PFSK-1 (cell line): Measurements from ENCODE around the gene SAP25.

Experiments
- FOXP2 ChIP-seq: optimal IDR thresholded peaks from 2 replicates; pipeline ENCODE3; 2011; ENCODE audit warnings: borderline replicate concordance, control low read depth, inconsistent platforms; ENCODE audit not compliant: insufficient read depth; ENCODE audit errors: extremely low read length, extremely low read depth
- POLR2AphosphoS5 ChIP-seq: IDR thresholded peaks from 2 replicates; pipeline ENCODE4 v1.6.1; 2012; ENCODE audit warnings: low read depth, mild to moderate bottlenecking, control low read depth, low read length, moderate library complexity
- SIN3A ChIP-seq: IDR thresholded peaks from 2 replicates; pipeline ENCODE4 v1.6.1; 2012; ENCODE audit warnings: mild to moderate bottlenecking, low read length, moderate library complexity, borderline replicate concordance; ENCODE audit not compliant: insufficient read depth
- TAF1 ChIP-seq: IDR thresholded peaks from 2 replicates; pipeline ENCODE4 v1.6.1; 2012; ENCODE audit warnings: low read length, control low read depth, borderline replicate concordance; ENCODE audit not compliant: insufficient read depth
- TF ChIP-seq, protein P1 (sequence below), 2 experiments: IDR thresholded peaks; 2 replicates each; pipeline versions ENCODE4 v1.6.1 to v1.8.0; 2011 to 2012; ENCODE audit warnings: low read depth in 2 of 2, low read length in 2 of 2, control low read depth in 1 of 2, inconsistent platforms in 1 of 2, mild to moderate bottlenecking in 1 of 2, moderate library complexity in 1 of 2; ENCODE audit not compliant: insufficient read depth in 1 of 2

The SAP25 gene

DNA sequence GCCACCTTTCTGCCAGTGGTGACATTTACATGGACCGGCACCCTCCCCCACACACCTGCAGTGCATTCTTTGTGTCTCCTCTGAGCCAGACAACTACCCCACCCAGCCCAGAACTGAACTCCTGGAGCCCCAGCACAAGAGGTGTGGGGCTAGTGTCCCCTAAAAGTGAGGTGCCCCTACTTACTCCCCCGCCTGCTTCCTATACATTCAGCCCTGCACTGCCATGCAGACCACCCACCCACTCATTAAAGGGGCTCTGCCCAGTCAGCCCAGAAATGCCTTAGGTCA, 1.9 kb downstream of the SAP25 start:
- TF ChIP-seq FOXP2 (no peak), TAF1 (no peak), SIN3A (no peak), POLR2AphosphoS5 (no peak)
- TF ChIP-seq, protein P1, sequence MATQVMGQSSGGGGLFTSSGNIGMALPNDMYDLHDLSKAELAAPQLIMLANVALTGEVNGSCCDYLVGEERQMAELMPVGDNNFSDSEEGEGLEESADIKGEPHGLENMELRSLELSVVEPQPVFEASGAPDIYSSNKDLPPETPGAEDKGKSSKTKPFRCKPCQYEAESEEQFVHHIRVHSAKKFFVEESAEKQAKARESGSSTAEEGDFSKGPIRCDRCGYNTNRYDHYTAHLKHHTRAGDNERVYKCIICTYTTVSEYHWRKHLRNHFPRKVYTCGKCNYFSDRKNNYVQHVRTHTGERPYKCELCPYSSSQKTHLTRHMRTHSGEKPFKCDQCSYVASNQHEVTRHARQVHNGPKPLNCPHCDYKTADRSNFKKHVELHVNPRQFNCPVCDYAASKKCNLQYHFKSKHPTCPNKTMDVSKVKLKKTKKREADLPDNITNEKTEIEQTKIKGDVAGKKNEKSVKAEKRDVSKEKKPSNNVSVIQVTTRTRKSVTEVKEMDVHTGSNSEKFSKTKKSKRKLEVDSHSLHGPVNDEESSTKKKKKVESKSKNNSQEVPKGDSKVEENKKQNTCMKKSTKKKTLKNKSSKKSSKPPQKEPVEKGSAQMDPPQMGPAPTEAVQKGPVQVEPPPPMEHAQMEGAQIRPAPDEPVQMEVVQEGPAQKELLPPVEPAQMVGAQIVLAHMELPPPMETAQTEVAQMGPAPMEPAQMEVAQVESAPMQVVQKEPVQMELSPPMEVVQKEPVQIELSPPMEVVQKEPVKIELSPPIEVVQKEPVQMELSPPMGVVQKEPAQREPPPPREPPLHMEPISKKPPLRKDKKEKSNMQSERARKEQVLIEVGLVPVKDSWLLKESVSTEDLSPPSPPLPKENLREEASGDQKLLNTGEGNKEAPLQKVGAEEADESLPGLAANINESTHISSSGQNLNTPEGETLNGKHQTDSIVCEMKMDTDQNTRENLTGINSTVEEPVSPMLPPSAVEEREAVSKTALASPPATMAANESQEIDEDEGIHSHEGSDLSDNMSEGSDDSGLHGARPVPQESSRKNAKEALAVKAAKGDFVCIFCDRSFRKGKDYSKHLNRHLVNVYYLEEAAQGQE (IDR thresholded peaks at IDR 0.05; ENCODE audit: insufficient read depth in 1 of 2, low read depth in 2 of 2, low read length in 2 of 2): no peak

DNA sequence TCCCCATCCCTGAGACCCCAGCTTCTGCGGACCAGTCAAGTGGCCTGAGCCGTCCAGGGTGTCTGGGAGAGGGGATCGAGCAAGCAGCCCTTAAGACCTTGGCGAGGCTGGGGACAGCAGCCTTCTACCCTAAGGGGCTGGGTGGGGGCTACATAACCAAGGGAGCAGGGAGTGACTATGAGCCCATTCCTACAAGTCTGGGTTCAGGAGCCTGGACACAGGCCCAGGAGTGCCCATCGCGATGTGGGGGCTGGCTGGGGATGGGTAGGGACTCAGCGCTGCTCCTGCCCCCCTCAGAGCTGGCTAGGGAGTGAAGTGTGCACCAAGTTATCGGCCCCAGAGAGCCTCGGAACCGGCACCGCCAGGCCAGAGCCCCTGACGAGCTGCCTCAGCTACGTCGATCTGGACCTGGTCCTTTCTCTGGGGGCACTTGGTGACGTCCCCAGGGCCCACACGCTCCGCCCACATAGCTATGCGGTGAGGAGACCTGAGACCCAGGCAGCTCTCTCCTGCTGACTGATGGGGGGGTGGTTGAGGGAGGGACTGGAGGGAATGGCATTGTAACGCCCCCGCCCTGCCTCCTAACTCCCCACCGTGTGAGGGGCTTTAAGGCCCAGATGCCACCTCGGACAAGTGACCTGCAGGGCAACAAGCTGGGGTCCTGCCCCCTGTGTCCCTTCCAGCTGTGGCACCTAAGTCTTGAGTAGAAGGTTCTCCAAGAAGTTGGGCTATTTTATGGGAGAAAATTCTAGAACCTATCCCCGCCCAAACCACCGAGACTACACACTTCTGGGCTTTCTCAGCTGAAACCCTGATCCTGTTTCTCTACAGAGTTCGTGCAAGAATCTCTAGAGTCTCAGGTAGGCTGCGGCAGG, 2.5 kb downstream of the SAP25 start:
- TF ChIP-seq FOXP2 (no peak), POLR2AphosphoS5 (no peak), TAF1 (no peak), SIN3A (no peak)
- TF ChIP-seq, protein P1 (IDR thresholded peaks at IDR 0.05; ENCODE audit: insufficient read depth in 1 of 2, low read depth in 2 of 2, low read length in 2 of 2): no peak

DNA sequence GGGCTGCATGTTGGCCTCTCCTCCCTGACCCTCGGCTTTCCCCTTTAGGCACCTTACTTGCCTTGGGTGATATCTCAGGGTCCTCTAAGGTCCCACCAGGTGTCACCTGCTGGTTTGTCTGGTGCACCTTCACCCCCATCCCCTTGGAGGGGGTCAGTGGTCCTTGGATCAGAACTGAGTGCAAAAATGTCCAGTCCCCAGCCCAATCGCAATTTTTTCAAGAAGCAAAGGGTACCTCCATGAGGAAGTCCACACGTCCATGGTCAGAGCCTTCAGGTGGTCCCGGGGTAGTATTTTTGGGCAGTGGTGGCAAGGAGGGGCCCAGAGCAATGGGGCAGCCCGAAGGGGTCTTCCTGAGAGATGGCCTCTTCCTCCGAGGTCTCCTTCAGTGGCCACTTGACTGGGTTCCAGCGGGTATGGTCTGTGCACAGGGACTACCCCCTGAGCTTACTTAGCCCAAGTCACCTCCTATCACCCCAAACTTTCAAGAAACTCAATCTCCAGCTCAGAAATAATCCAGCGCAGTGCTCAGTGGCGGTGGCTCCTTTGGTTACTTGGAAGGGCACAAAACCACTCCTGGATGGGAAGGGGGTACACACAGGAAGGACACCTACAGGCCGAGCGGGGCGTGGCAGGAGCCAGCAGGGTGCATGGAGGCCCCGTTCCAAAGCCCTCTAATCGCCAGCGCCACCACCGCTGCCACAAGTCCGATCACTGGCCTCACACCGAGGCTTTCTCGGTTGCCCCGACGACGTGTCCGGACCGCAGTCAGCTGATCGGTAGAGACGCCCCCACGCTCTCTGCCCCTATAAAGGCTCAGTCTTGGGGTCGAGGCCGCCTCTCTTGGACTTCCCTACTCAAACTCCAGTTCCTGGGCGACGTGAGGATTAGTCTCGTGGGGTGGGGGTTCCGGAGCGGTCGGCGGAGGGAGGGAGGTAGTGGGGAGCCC, 4.5 kb downstream of the SAP25 start:
- TF ChIP-seq FOXP2 (no peak), SIN3A (no peak), TAF1 (no peak), POLR2AphosphoS5 (no peak)
- TF ChIP-seq, protein P1 (IDR thresholded peaks at IDR 0.05; ENCODE audit: insufficient read depth in 1 of 2, low read depth in 2 of 2, low read length in 2 of 2): no peak

- TF ChIP-seq, protein P1 (IDR thresholded peaks at IDR 0.05; ENCODE audit: insufficient read depth in 1 of 2, low read depth in 2 of 2, low read length in 2 of 2): no peak
- TF ChIP-seq SIN3A (no peak), TAF1 (no peak), POLR2AphosphoS5 (no peak), FOXP2 (no peak)
Measured at GRCh38 chr7:100568176-100568895, 5.4 kb downstream of the SAP25 start.
